HG02852 (cell line): ENCODE data around the gene YLPM1.

Experiments used
- ATAC-seq: cut with Tn5 transposase; IDR thresholded peaks from one replicate; pipeline ENCODE4 v1.9.1; 2021; ENCODE audit warnings: mild to moderate bottlenecking, moderate library complexity; ENCODE audit not compliant: unreplicated experiment

Gene YLPM1

DNA sequence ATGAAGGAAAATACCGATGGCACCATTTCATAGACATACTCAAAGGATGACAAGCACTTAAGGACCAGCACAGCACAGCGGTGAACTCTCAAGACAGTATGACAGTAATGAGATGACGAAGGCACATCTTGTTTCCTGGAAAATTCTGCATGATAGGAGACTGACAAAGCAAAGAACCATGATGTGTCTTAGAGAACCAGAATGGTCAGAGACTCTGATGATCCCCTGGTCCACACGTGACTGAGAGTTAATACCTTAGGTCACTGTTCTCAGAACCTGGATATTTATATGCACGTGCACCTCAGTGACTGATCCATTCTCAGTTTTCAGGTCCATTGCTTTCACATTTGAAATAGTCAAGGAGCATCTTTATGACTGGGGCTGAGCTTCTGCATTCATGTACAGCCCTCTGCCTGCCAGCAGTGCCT lies 77.5 kb downstream of the YLPM1 start:
- no peak for ATAC-seq

DNA sequence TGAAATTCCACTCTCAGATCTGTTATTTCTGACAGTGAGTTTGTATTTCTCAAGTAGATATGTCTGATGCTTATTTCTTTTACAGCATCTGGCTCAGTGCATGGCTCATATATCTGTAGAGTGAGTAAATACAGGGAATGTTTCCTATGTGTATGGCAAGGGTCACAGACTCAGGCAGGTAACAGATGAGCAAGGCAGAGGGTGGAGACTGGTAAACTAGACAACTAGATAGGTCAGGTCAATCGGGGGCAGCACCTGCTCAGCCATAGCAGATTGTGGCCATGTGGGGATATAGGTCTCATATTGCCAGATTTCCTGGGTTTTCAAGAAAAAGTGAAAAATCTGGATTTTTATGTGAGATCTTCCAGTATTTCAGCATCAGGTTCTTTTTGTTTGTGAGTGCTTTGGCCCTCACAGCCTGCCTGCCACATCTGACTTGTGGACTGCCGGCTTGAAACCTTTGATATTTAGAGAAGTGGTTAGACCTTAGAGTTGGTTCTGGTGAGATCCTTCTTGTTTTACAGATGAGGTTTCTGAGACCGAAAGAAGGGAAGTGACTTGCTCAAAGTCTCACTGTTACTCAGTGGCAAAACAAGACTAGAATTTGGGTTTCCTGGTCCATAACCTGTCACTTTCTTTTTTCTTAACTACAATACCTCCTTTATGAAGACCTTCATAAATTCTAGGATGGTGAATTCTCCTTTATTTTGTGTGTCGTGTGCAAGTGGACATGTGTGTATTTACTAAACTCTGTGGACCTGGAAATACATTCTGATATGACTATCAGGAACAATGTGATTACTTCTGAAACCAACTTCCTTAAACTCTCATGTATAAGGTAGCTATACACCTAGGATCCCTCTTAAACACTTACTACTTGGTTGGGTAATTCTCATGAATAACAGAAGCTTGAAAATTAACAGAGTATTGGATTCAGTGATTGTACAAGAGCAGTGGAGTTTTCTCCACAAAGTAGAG lies 78.4 kb downstream of the YLPM1 start:
- ATAC-seq: peak; percentile 84

DNA sequence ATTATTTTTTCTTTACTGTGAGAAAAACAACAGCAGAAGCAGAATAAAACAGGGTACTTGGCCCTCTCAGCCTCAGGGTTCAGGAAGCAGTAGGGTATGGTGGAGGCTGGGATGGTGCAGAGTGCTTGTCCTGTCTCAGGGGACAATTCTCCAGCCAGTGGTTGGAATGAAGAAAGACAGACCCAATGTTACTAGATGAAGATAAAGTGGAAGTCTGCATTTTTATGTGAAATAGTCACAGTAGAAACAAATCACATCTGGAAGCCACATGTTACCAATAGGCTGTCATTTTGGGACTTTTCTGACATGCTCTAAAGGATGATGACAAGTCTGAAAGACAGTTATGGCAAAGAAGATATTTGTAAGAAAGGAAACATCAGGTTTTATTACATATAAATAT lies 80.5 kb downstream of the YLPM1 start:
- ATAC-seq: no peak

DNA sequence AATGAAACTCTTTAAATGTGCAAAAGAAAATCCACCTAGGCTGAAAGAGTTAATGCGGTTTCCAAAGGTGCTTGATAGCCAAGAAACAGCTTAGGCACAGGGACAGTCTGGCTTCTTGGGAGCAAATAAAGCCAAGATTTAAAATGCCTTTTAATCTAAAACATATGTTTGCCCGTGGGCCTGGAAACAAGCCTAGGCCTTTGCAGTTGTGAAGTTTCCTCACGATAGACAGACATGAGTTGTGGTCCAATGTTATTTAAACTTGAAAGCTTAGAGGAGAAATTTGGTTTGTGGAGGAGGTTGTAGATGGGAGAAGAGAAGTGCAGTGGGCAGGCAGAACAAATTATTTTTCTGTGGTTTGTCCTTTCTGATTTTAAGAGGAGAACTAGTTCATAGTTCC lies 83.1 kb downstream of the YLPM1 start:
- no peak for ATAC-seq

DNA sequence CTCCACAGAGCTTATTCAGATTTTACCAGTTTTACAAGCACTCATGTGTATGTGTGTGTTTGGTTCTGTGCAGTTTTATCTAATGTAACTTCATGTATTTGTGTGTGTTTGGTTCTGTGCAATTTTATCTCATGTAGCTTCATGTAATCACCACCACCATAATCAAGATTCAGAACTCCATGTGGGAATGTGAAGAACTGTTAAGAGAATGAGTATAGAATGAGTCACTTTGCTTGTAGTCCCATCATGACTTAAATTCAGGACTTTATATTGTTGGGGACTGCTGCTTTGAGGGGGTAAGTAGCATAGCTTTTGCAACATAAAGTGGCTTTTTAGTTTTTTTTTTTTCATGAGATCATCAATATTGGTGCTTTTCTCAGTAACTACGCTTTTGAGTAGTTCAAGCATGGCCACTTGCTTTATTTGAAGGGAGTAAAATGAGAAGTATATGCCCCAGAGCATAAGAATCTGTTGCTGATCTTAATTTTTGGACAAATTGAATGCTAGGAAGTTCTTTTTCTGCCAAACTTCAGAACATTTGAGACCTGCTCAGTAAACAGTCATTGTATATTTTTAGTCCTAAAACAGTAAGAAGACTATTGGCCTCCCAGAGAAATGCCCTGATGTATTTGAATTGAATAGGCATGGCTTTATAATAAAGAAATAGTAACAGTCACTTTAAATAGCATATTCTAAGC lies 84.0 kb downstream of the YLPM1 start:
- no peak for ATAC-seq

DNA sequence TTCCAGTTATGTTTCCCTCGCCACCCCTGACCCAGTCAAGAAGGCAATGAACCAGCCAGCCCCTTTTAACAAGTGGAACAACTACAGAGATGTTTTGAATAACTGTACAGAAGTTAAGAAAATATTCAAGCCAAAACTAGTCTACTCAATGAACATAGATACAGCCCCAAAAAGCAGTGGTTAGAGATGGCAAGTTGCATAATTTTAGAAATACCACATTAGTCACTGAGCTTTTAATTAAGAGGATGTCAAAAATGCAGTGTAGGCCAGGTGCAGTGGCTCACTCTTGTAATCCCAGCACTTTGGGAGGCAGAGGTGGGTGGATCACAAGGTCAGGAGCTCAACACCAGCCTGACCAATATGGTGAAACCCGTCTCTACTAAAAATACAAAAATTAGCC lies 85.7 kb downstream of the YLPM1 start:
- no peak for ATAC-seq

DNA sequence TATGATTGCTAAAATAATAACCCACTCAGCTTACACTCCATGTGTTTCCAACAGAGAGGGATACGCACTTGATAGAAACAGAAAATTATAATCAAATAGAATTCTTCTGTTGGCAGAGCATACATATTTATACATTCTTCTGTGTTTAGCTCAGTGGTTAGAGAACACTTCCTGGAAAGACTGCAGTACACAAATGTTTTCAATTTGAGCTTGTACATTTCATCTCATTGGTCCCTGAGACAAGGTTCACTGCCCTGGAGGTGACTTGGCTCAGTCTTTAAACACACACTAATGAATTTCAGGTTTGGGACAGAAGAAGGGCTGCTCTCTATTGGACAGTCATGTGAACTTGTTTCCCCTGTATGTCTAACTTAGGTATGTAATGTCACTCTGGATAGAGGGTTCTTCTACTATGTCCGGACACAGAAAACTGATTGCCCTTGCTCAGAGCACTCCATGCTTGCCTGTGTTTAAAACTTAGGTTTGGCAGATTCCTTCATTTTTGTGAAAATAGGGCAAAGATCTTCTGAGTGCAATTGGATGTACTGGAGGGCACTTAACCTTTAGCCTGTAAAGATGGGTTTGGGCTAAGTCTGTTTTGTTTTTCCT lies 89.9 kb downstream of the YLPM1 start:
- ATAC-seq: no peak

DNA sequence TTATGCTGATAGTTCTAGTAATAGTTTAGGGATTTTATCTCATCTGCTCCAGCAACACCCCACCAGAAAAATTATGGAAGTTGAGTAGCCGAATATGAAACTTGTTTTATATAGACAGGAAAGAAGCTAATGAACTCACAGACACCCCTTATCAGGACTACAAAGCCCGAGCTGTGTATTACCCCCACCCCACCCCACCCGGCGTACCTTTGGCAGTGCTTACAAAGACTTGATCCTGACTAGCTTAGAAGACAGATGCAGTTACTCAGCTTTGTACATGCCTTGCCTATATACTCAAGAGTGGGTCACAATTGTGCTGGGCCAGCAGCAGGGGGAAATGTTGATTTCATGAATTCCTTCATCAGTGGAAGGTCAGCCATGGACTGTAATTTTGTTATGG lies 90.5 kb downstream of the YLPM1 start:
- no peak for ATAC-seq

DNA sequence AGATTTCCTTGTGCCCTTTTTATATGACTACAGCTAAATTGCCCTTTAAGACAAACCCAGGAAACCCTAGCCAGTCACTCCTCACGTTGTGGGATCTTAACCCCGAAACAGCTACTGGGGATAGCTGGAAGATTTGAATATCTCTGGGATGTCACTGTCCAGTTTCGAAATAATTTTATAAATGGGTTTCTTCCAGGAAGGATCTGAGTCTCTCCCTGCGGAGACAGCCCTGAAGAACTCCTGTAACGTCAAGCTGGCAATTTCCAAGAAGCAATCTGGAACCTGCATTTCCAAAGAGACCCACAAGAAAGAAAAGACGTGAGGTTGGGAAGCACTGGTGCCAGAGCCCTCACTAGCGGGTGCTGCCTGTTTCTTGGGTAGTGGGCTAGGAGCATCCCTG lies 91.9 kb downstream of the YLPM1 start:
- ATAC-seq: no peak

DNA sequence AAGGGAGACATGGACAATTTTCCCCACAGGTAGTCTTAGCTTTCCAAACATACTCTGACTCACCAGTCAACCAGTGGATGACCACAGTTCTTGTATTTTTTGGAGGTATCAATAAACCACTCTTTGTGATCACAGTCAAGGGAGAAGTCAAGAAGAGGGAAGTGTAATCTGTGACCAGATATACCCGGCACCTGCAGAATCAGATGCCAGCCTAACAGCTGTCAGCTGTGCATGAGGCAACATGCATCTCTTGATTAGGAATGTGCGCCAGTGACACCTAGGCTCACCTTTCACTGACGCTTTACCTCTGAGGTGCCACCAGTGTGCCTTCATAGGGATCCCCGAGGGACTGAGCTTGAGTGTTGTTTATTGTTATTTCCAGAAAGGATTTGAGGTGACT lies 92.8 kb downstream of the YLPM1 start:
- no peak for ATAC-seq

DNA sequence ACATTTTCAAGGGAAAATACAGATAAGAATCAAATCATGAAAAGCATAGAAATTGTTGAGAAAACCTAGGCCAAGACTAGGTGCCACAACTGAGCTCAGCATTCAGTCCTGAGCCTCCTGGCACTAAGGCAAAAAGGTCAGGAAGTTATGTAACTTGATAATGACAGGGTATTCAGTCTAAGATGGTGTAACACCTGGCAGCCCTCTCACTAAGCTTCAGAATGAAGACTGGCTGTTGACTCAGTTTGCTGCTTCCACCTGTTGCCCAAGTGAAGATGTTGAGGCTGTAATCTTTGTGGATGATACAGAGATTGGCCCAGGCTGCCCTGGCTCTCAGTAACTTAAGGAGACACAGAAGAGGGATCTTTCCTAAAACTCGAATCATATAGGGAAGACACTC lies 93.2 kb downstream of the YLPM1 start:
- no peak for ATAC-seq

DNA sequence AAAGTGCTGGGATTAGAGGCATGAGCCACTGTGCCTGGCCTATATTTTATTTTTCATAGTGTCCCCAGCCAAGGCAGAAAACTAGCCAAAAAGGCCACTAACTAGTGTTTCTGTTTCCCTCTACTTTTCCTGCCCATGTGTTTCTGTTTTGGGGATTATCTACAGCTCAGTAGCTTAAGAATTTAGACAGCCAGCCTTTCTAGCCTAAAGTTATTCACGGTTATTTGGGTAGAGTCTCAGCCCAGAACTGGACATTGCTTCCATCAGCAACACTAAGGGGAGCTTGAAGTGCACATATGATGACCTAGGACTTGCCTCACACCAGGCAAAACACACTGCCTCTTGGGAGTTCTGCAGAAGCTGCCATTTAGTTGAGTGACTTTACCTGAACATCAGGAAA lies 94.9 kb downstream of the YLPM1 start:
- no peak for ATAC-seq

DNA sequence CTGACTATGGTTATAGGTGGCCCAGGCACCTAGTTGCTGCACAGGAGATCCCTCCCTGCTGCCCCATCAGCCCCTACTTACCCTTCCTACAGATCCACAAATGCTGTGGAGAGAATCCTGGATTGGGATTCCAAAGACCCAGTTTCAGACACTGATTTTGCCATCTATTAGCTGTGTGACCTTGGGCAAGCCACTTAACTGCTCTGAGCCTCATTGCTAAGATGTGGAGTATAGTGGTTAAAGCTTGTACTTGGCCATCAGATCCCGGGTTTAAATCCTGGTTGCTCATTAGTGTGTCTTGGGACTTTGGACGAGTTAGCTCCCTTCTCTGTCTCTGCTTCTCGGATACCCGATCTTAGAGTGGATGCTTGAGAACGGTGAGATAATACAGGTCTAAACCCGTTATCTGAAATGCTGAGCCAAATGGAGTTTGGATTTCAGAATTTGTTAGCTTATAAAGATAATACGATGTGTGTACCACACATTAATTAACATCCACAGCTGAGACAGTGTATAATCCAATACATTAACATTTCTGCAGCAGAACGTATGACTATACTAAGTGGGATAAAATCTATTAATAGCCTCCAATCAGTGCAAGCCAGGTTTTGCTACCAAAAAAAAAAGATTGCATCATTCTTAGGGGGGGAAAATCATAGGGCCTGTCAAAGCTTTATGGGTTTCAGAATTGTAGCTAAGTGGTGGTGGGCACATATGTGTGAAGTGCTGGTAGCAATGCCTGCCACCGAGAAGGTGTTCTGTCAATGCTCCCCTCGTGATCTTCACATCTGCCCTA lies 96.8 kb downstream of the YLPM1 start:
- no peak for ATAC-seq

DNA sequence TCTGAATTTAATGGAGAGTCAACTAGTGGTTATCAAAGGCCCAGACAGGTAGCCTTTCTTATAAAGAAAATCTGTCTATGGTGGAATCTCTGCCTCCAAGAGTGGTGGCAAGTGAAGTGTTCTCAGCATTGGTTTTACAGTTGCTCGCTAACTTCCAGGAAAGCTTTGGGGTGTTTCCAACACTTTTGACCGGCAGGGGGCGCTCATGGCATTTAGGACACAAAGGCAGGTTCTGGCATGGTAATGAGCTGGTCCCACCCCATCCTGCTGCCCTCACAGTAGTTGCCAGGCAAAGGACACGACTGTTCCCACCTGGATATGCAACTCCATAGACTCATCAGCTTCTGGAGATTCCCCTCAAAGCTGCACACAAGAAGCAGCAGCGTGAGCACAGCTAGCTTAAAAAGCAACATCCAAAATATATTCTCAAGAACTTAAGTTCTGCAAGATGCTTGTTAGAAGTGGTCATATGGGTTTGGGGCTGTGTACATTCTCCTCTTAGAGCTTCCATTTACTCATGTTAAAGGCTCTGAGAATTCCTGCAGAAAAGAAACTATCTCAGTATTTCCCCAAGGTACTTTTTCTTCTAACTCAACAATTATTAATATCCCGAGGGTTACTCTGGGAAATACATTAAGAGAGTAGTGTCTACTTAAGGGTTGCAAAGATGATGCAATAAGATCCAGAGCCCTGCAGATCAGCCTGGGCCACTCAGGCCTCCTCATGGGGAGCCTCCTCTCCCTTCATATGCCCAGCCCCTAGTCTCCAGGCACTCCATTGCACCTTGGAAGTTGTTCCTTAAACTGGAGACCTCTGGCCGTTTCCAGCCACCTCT lies 98.0 kb downstream of the YLPM1 start:
- no peak for ATAC-seq

DNA sequence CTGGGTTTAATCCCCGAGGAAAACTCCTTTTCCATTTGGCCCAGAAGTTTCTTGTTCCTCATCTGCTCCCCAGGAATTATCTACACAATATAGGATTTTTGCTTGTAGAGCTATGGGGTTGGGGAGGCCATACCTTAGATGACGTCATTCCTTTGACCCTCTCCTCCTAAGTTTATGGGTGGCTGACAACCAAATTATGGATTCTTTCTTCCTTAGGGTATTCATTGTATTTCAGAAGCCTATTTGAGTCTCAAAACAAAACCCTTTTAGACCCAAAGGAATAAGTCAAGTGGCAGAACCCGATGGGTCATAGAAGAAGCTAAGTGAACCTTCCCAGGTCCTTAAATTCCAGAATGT lies 98.6 kb downstream of the YLPM1 start:
- ATAC-seq: no peak

DNA sequence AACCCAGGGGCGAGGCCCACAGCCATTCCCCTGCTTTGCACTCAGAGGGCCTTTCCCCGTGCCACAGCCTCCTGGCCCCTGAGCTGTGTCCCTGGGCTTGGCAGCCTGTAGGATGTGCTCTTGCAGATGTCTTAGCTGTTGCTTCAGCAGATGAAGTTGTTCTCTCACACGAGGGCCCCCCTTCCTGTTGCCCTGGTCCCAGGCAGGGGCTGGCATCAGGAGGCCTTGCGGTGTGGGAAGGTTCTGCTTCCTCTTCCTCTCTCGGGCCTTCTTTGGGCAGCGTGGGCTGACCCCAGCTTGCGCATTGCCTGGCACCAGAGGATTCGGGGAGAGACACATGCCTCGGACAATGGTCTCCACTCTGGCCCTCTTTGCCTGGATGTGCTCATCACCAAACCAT lies 100.2 kb downstream of the YLPM1 start:
- no peak for ATAC-seq

DNA sequence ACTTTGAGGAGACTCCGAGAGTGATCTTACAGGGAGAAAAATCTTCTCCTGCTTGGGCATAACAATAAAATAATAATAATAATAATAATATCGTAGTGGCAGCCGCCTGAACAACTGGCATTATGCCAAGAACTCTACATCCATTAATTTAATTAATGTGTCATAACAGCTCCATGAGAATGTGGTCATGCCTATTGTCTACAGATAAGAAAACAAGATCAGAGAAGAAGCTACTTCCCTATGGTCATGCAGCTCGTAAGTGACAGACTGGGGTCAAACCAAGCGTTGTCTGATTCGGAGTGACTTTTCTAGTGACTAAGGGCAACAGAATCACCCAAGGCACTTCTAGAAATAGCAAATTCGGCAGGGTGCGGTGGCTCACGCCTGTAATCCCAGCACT lies 101.1 kb downstream of the YLPM1 start:
- ATAC-seq: no peak

DNA sequence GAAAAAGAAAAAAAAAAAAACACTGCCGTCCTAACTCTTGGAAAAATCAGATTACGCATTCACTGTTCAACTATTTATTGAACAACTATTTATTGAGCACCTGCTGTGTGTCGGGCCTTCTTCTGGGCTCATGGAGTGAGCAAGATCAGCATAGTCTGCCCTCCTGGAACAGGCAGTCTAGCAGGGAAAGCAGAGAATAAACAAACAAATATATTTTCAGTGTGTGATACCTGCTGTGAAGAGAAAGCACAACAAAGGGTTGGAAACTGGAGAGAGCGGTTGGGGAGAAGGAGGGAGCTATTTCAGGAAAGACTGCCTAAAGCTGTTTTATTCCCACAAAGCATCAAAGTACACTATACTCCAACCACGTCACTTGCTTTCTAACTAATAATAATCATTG lies 102.0 kb downstream of the YLPM1 start:
- ATAC-seq: no peak

DNA sequence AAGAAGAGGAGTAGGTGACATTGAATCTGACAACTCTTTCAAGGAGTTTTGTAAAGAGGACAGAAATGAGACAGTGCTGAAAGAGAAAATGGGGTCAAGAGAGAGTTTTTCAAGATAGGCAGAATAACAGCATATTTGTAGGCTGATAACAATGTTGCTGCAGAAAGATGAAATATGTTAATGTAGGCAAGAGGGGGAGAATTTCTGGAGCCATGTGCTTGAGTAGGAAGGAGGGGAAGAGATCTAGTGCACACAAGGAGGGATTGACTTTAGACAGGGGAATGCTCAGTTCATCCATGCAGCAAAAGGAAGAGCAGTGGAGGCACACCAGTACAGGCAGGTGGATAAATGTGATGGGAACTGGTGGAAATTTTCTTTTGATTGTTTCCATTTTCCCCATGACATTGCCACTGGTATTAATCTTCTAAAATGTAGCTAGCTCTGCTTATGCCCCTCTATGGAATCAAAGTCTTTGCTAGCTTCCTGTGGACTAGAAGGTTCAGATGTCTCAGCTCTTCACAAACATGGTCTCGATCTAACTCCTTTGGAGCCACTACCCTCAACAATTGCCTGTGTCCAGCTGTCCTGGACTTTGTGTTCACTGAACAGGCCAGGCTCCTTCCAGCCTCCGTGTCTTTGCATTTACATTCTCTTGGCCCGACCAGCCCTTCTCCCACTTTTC lies 103.7 kb downstream of the YLPM1 start:
- ATAC-seq: no peak

DNA sequence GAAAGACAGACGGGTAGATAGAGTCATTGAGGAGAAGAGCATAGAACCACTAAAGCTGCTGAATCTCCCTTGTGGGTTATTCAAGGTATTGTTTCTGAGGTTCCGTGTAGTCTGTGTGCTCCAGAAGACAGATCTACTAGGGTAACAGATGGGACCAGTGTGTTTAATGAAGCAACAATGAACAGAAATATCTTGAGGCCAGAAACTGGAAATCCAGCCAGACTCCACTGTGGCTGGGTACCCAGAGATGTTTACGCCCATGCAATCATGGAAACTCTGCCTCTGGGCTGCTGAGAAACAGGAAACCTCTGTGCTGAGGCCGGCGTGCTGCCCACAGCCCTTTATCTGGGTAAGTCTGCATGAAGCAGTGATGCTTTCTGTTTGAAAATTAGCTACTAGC lies 104.6 kb downstream of the YLPM1 start:
- no peak for ATAC-seq
